GM18505 (cell line): ENCODE data around the gene SET.
A peak's percentile ranks its signal among the peaks of the same experiment; 100 is the strongest.
"Not testable (repeated sequence)": the region's sequence is repeated elsewhere in the genome, so short reads cannot be mapped to it uniquely, and the experiment has no call there.

ENCODE experiments used
- ATAC-seq: cut with Tn5 transposase; IDR thresholded peaks from one replicate; pipeline ENCODE4 v1.9.1; 2021; ENCODE audit not compliant: unreplicated experiment
- POLR2A ChIP-seq: IDR thresholded peaks from 4 replicates; pipeline ENCODE4 v1.6.1; 2011; ENCODE audit warnings: borderline replicate concordance; ENCODE audit not compliant: insufficient read depth, insufficient read length; ENCODE audit errors: extremely low read depth

The SET gene

DNA sequence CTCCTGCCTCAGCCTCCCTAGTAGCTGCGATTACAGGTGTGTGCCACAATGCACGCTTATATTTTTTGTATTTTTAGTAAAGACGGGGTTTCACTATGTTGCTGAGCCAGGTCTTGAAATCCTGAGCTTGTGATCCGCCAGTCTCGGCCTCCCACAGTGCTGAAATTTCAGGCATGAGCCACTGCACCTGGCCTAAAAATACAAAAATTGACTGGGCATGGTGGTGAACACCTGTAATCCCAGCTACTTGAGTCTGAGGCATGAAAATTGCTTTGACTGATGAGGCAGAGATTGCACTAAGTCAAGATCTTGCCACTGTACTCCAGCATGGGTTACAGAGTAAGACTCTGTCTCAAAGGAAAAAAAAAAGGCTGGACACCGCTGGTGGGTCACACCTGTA, 19.2 kb upstream of the SET start:
- ATAC-seq: no peak
- TF ChIP-seq POLR2A: no peak

- TF ChIP-seq POLR2A: no peak
- no peak for ATAC-seq
These were observed 13.6 kb upstream of the SET start for GRCh38 chr9:128675382-128675781.

GRCh38 chr9:128677794-128678193, 11.2 kb upstream of the SET start:
- ATAC-seq: no peak
- no peak for TF ChIP-seq POLR2A

GRCh38 chr9:128683340-128684064, 5.5 kb upstream of the SET start:
- TF ChIP-seq POLR2A: peak; percentile 48
- no peak for ATAC-seq

DNA sequence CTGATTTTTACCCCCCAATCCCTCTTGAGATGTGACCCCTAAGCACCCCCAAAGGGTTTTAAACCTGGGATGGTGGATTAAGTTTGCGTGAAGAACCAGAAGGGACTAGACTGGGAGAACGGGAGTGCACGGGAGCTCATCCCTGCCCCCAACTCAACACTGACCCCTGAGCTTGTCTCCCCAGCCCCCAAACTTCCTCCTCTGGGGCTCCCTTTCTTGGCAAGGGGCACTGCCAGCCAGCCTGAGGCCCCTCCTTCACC, 5.0 kb upstream of the SET start:
- no peak for TF ChIP-seq POLR2A

DNA sequence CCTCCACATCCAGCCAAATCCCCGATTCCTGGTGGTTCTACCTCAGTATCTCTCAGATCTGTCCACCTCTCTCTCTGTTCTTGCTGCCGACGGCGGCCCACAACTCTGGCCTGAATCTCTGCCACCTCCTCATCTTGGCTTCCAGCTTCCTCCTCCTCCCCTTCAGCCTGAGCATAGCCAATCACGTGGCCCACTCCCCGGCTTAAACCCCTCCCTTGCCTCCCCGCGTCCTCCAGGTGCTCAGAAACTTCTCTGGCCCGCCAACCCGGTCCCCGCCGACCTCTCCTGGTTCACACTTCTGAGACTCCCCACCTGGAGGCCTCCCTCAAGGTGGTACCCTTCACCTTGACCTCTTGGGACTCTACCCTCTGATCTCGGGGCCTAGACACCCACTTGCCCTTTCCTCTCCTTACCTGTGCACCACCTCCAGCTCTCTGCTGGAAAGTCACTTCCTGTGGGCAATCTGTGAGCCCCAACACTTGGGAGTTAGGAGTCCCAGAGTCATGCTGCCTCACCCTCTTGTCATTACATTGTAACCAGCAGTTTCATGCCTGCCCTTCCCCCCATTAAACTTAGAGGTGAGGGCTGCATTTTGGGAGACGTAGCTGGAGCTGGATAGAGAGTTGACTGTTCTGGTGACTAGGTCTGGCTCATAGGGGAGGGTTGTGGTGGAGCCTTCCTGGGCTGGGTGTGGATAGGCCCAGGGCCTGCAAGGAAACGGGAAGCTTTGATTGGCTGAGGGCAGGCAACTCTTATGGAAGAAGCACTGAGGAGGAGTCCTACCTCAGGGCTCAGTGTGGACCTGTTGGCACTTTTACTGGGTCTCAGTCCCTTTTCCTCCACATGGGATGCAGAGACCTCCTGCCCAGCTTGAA, 4.5 kb upstream of the SET start:
- ATAC-seq: no peak
- TF ChIP-seq POLR2A: peak; percentile 95

More for the DNA sequence above, 5.0 kb upstream of the SET start:
- no peak for ATAC-seq

DNA sequence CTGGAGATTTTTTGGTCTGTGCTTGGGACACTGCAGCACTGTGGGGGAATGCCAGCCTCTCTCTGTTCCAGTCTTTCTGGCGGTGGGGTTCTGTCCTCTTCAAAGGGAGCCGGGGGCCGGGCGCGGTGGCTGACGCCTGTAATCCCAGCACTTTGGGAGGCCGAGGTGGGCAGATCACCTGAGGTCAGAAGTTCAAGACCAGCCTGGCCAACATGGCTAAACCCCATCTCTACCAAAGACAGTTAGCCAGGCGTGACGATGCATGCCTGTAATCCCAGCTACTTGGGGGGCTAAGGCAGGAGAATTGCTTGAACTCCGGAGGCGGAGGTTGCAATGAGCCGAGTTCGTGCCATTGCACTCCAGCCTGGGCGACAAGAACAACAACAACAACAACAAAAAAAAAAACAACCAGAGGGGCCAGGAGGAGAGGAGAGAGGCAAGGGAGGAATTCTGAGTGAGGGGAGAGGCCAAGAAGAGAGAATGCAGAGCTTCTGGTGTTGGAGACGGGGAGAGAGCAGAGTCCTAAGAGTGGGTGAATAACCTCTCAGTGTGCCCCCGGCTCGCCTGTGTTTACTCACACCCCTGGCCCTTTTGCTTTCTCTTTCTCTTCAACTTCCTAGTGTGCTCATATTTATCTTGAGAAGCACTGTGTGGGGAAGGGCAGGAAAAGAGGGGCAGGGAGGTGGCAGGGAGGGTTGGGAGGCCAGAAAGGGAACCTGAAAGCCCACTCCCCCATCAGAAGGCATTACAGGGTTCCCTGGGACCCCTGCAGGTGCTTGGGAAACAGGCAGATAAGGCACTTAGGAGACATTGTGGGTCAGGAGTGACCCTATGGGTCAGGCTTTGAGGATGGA, 3.2 kb upstream of the SET start:
- peak; percentile 31 for TF ChIP-seq POLR2A
- ATAC-seq: no peak

- no peak for TF ChIP-seq POLR2A
- ATAC-seq: no peak
These were observed 1.6 kb upstream of the SET start for GRCh38 chr9:128687453-128687852.

DNA sequence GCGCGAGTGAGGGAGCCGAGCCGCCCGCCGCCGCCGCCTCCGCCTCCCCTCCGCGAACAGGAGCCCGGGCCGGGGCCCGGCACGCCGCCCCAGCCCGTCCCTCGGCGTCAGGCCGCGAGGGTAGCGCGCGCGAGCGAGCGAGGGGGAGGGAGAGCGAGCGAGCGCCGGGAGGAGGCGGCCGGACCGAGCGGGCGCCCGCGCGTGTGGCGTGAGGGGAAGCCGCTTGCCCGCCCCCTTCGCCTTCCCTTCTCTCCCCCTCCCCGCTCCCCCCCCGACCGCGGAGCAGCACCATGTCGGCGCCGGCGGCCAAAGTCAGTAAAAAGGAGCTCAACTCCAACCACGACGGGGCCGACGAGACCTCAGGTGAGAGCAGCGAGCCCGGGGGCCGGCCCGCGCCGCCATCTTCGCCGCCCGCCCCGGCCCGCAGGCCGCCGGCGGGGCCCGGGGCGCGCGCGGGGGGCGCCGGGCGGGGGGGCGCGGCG, 312 bp downstream of the SET start:
- TF ChIP-seq POLR2A: no peak
- ATAC-seq: peak; percentile 27

- no peak for ATAC-seq
- peak; percentile 10 for TF ChIP-seq POLR2A
These were observed 1.0 kb downstream of the SET start for GRCh38 chr9:128689820-128690683.

GRCh38 chr9:128690684-128691034, 1.6 kb downstream of the SET start:
- TF ChIP-seq POLR2A: no peak
- no peak for ATAC-seq

DNA sequence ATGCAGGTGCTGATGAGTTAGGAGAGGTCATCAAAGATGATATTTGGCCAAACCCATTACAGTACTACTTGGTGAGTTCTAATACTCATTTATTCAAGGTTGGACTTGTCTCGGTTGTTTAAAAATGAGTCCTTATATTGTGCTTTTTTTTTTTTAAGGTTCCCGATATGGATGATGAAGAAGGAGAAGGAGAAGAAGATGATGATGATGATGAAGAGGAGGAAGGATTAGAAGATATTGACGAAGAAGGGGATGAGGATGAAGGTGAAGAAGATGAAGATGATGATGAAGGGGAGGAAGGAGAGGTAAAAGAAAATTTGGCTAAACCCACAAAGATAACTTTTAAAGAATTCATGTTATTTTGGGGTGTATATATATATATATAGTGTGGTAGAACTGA, 4.7 kb downstream of the SET start:
- ATAC-seq: not testable (repeated sequence)

GRCh38 chr9:128694344-128694743, 5.3 kb downstream of the SET start:
- no peak for TF ChIP-seq POLR2A
- ATAC-seq: no peak
